Mesendoderm (in vitro differentiated cells): Measurements from ENCODE around the gene CHID1. TPM values are rescaled to one million over a fixed set of nuclear protein-coding genes. Genes with fewer than 3 reads are reported as not detected.
A peak's percentile ranks its signal among the peaks of the same experiment; 100 is the strongest.

ENCODE experiments used
- DNase-seq: peaks from one replicate; pipeline ENCODE4 v3.0.0; 2013
- H2AK5ac ChIP-seq: 2 replicates; pipeline ENCODE4 v1.6.1; 2013; ENCODE audit warnings: low read length, inconsistent platforms
- H2BK120ac ChIP-seq: 2 replicates; pipeline ENCODE4 v1.6.1; 2013; ENCODE audit warnings: low read depth, mild to moderate bottlenecking, low read length, moderate library complexity, mixed read lengths
- H2BK15ac ChIP-seq: replicated peaks from 2 replicates; pipeline ENCODE4 v1.6.1; 2013; ENCODE audit warnings: low read depth, mild to moderate bottlenecking, moderate library complexity
- H2BK5ac ChIP-seq: 2 replicates; pipeline ENCODE4 v1.6.1; 2013; ENCODE audit warnings: low read length, inconsistent platforms
- H3K18ac ChIP-seq: 2 replicates; pipeline ENCODE4 v1.6.1; 2013; ENCODE audit warnings: mild to moderate bottlenecking, low read length, mixed read lengths
- H3K23ac ChIP-seq: one replicate; pipeline ENCODE4 v1.6.1; 2013; ENCODE audit warnings: low read length
- H3K27ac ChIP-seq: 2 replicates; pipeline ENCODE4 v1.5.1; 2013; ENCODE audit warnings: low read depth, mild to moderate bottlenecking, inconsistent platforms, low read length, moderate library complexity
- H3K27me3 ChIP-seq: 2 replicates; pipeline ENCODE4 v1.6.1; 2013; ENCODE audit warnings: low read length, control low read depth, mild to moderate bottlenecking, inconsistent platforms; ENCODE audit not compliant: insufficient read depth, poor library complexity
- H3K36me3 ChIP-seq: 2 replicates; pipeline ENCODE4 v1.6.1; 2013; ENCODE audit warnings: low read length, inconsistent platforms; ENCODE audit not compliant: control insufficient read depth, insufficient read depth
- H3K4ac ChIP-seq: one replicate; pipeline ENCODE4 v1.6.1; 2013; ENCODE audit warnings: low read depth, mild to moderate bottlenecking, low read length, moderate library complexity
- H3K4me1 ChIP-seq: 2 replicates; pipeline ENCODE4 v1.6.1; 2013; ENCODE audit warnings: low read depth, low read length, inconsistent platforms; ENCODE audit not compliant: control insufficient read depth
- H3K4me2 ChIP-seq: 2 replicates; pipeline ENCODE4 v1.6.1; 2013; ENCODE audit warnings: low read length
- H3K4me3 ChIP-seq: 2 replicates; pipeline ENCODE4 v1.5.1; 2013; ENCODE audit warnings: mild to moderate bottlenecking, low read length
- H3K56ac ChIP-seq: one replicate; pipeline ENCODE4 v1.6.1; 2013; ENCODE audit warnings: low read length
- H3K79me1 ChIP-seq: 2 replicates; pipeline ENCODE4 v1.6.1; 2013; ENCODE audit warnings: low read length, inconsistent platforms
- H3K79me2 ChIP-seq: 2 replicates; pipeline ENCODE4 v1.6.1; 2013; ENCODE audit warnings: mild to moderate bottlenecking, low read length; ENCODE audit not compliant: control insufficient read depth, insufficient read depth
- H3K9ac ChIP-seq: 2 replicates; pipeline ENCODE4 v1.6.1; 2013; ENCODE audit warnings: low read length, inconsistent platforms
- H4K5ac ChIP-seq: one replicate; pipeline ENCODE4 v1.6.1; 2013; ENCODE audit warnings: low read length
- H4K8ac ChIP-seq: one replicate; pipeline ENCODE4 v1.6.1; 2013; ENCODE audit warnings: low read depth, mild to moderate bottlenecking, control low read depth, low read length, moderate library complexity
- WGBS: extraction: QIAGEN DNeasy Blood & Tissue Kit; methylation state at CpG from one replicate; pipeline ENCODE4 v1.1.7; 2013; ENCODE audit warnings: low lambda C conversion rate, missing lambda C conversion rate; ENCODE audit not compliant: insufficient coverage; ENCODE audit errors: extremely low coverage; 5-methylcytosine and 5-hydroxymethylcytosine counted together
- polyA plus RNA-seq, 2 experiments: library from polyadenylated mRNA; stranded (reverse); fragments of 200-250 nt; gene quantifications; one replicate each; pipeline ENCODE4 v1.2.3, GENCODE V29; 2013

The CHID1 gene
- polyA plus RNA-seq (2013, experiment 1 of 2), result 43.2 TPM
- polyA plus RNA-seq (2013, experiment 2 of 2), result 41.3 TPM

DNA sequence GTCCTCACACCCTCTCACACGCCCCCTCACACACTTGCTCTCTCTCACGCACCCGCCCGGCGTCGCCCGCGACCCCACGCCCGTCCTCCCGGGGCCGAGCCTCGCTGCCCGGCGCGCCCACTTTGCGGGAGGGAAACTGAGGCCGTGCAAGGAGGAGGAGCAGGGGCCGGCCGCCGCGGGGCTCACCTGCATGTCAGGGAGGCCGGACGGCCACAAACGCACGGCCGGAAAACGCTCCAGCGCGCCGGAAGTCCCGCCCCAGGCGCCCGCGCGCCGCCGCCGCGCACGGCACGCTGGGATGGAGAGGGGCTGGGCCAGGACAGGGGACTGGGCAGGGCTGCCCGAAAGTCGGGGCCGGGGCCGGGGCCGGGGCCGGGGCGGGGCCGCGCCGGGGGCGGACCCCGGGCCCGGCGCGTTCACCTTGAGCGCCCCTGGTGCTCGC lies at the start of gene CHID1:
CHID1 (minus strand) TSS at position 222 of the 442 bp plus-strand sequence. CDS start 5,994 bp downstream, outside the sequence.
- Histone ChIP-seq H2BK120ac (no peak within 1 kb of the TSS), H3K56ac (peak within 1 kb of the TSS; percentile 99), H2BK15ac (no peak within 1 kb of the TSS), H3K23ac (peak within 1 kb of the TSS; percentile 57), H3K18ac (peak within 1 kb of the TSS; percentile 89), H4K5ac (peak within 1 kb of the TSS; percentile 85), H2AK5ac (peak within 1 kb of the TSS; percentile 43), H3K79me2 (peaks cover 24% of the 10 kb centered on the region), H3K27ac (peak within 1 kb of the TSS; percentile 92), H3K79me1 (peaks cover 17% of the 10 kb centered on the region), H3K9ac (peak within 1 kb of the TSS; percentile 98), H3K4me3 (peak within 1 kb of the TSS; percentile 90), H4K8ac (no peak within 1 kb of the TSS), H3K27me3 (no peaks in the 10 kb centered on the region), H3K4me1 (peaks cover 2% of the 10 kb centered on the region), H3K4ac (peak within 1 kb of the TSS; percentile 38), H2BK5ac (peak within 1 kb of the TSS; percentile 41), H3K36me3 (peaks cover 2% of the 10 kb centered on the region), H3K4me2 (peak within 1 kb of the TSS; percentile 87)
- WGBS, result no CpG with 5 or more reads among the region's 59 CpGs
- peak; percentile 93 for DNase-seq

DNA sequence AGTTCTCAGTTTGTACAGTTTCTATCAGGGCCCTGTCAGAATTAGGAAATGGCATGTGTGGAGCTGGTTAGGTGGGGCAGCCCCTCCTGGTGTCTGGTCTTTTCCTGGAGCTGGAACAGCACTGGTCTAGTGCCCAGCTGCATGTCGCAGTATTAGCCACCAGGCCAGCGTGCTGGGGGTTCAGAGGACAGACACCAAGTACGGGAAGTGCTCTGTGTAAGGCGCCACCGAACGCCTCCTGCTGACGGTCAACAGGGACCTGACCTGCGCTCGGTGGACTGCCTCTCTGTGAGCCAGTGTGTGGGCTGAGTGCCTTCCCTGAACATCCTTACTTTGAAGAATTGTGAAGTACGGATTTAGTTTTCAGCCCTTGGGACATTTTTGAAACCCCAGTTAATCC lies 49.0 kb upstream of the CHID1 start:
- Histone ChIP-seq H2BK15ac (no peak overlapping the region), H2BK120ac (no peak overlapping the region), H3K27ac (no peak overlapping the region), H3K4me3 (no peak overlapping the region), H2AK5ac (no peak overlapping the region), H4K5ac (no peak overlapping the region), H3K36me3 (peaks cover 2% of the 10 kb centered on the region), H2BK5ac (no peak overlapping the region), H4K8ac (no peak overlapping the region), H3K4me2 (no peak overlapping the region), H3K79me2 (peaks cover 16% of the 10 kb centered on the region), H3K4me1 (no peaks in the 10 kb centered on the region), H3K27me3 (no peaks in the 10 kb centered on the region), H3K4ac (no peak overlapping the region), H3K18ac (no peak overlapping the region), H3K56ac (no peak overlapping the region), H3K9ac (no peak overlapping the region), H3K23ac (no peak overlapping the region), H3K79me1 (peaks cover 19% of the 10 kb centered on the region)
- no peak for DNase-seq
- no CpG with 5 or more reads among the region's 10 CpGs for WGBS

DNA sequence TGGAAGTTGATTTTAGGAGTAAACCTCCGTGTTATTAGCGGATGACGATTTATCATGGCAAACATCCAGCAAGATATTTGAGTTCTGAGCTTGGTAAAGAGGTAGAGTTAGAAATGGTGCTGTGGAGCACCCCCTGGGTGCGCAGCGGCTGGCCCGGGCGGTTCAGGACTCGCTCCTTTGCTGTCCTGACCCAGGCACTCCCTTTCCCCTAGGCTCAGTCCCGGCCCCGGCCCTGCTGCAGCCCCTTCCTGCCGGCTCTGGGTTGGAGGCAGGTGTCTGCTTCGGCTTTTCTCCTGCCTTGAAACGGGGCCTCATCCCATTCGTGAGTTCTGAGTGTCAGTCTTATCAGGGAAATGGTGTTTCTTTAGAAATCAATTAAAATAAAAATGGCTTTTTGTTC lies 48.4 kb upstream of the CHID1 start:
- H3K4me2 ChIP-seq, result no peak overlapping the region
- no peak overlapping the region for H3K56ac ChIP-seq
- DNase-seq, result no peak
- no peak overlapping the region for H3K18ac ChIP-seq
- H3K9ac ChIP-seq, result no peak overlapping the region
- H2BK15ac ChIP-seq, result no peak overlapping the region
- no peak overlapping the region for H4K5ac ChIP-seq
- H3K4me3 ChIP-seq, result no peak overlapping the region
- peaks cover 2% of the 10 kb centered on the region for H3K36me3 ChIP-seq
- peaks cover 21% of the 10 kb centered on the region for H3K79me1 ChIP-seq
- H3K4ac ChIP-seq, result no peak overlapping the region
- peaks cover 19% of the 10 kb centered on the region for H3K79me2 ChIP-seq
- no peak overlapping the region for H4K8ac ChIP-seq
- no peak overlapping the region for H2BK5ac ChIP-seq
- no peaks in the 10 kb centered on the region for H3K4me1 ChIP-seq
- H3K27ac ChIP-seq, result no peak overlapping the region
- no peak overlapping the region for H3K23ac ChIP-seq
- H3K27me3 ChIP-seq, result no peaks in the 10 kb centered on the region
- no CpG with 5 or more reads among the region's 14 CpGs for WGBS
- H2AK5ac ChIP-seq, result no peak overlapping the region
- no peak overlapping the region for H2BK120ac ChIP-seq

DNA sequence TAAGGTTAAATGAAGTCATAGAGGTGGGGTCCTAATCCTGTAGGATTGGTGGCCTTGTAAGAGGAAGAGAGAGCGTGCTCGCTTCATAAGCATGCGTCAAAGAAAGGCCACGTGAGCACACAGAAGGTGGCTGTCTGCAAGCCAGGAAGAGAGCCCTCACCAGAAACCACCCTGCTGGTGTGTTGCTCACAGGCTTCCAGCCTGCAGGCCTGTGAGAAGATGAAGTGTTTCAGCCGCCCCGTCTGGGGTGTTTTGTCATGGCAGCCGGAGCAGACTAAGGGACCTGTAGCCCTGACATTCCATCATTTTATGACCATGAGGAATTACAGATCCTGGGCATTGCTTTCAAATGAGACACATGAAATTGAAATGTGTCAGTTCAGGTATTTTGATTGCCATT lies 47.5 kb upstream of the CHID1 start:
- no peak overlapping the region for H4K5ac ChIP-seq
- no peak overlapping the region for H3K18ac ChIP-seq
- no peak overlapping the region for H3K27ac ChIP-seq
- H2BK120ac ChIP-seq, result no peak overlapping the region
- no CpG with 5 or more reads among the region's 7 CpGs for WGBS
- no peak overlapping the region for H3K9ac ChIP-seq
- no peak overlapping the region for H4K8ac ChIP-seq
- H3K36me3 ChIP-seq, result no peaks in the 10 kb centered on the region
- H2BK5ac ChIP-seq, result no peak overlapping the region
- peaks cover 20% of the 10 kb centered on the region for H3K79me2 ChIP-seq
- DNase-seq, result no peak
- no peak overlapping the region for H3K4me2 ChIP-seq
- H3K23ac ChIP-seq, result no peak overlapping the region
- H2BK15ac ChIP-seq, result no peak overlapping the region
- H3K4ac ChIP-seq, result no peak overlapping the region
- no peak overlapping the region for H2AK5ac ChIP-seq
- no peak overlapping the region for H3K4me3 ChIP-seq
- no peak overlapping the region for H3K56ac ChIP-seq
- H3K79me1 ChIP-seq, result peaks cover 21% of the 10 kb centered on the region
- H3K4me1 ChIP-seq, result no peaks in the 10 kb centered on the region
- no peaks in the 10 kb centered on the region for H3K27me3 ChIP-seq

DNA sequence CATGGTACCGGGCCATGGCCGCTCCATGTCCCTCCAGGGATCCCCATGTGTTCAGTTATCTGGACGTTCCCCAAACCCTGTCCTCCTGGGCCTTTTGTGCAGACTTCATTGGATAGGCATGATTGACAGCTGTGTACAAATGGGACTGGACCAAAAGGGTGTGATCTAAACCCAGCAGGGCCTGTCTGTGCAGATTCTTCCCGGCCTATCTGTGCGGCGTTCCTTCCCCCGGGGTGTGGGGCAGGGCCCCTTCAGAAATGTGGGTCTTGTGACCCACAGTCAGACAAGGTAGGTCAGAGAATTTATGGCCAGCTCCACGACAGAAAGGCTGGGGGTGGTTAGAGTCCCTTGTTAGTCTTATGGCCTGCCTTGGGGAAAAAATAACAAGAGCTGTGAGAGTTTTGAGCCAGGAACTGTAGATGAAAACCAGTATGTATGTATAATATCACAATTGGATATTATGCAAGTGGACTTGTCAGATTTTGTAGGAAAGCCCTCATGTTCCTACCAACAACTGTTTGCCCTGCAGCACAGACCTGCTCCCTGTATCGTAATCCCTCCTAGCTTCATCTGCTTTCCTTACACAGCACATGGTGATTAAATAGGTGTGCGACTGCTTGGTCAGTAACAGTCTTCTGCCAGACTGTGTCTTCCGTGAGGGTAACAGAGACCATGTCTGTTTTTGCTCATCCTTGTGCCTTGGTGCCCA lies 46.8 kb upstream of the CHID1 start:
- H3K36me3 ChIP-seq, result no peaks in the 10 kb centered on the region
- H3K56ac ChIP-seq, result no peak overlapping the region
- no peak overlapping the region for H3K4me2 ChIP-seq
- no peaks in the 10 kb centered on the region for H3K27me3 ChIP-seq
- H4K5ac ChIP-seq, result no peak overlapping the region
- no peak overlapping the region for H3K27ac ChIP-seq
- no peak overlapping the region for H3K4ac ChIP-seq
- H3K9ac ChIP-seq, result no peak overlapping the region
- no peak overlapping the region for H2AK5ac ChIP-seq
- peaks cover 3% of the 10 kb centered on the region for H3K4me1 ChIP-seq
- no peak for DNase-seq
- WGBS, result no CpG with 5 or more reads among the region's 11 CpGs
- no peak overlapping the region for H3K23ac ChIP-seq
- peaks cover 23% of the 10 kb centered on the region for H3K79me1 ChIP-seq
- H2BK5ac ChIP-seq, result no peak overlapping the region
- H4K8ac ChIP-seq, result no peak overlapping the region
- H2BK15ac ChIP-seq, result no peak overlapping the region
- no peak overlapping the region for H2BK120ac ChIP-seq
- no peak overlapping the region for H3K4me3 ChIP-seq
- H3K79me2 ChIP-seq, result peaks cover 22% of the 10 kb centered on the region
- no peak overlapping the region for H3K18ac ChIP-seq
